ENCODE measurements around the gene PDSS1.
"Not testable (repeated sequence)": the region's sequence is repeated elsewhere in the genome, so short reads cannot be mapped to it uniquely, and the experiment has no call there.

The PDSS1 gene, protein sequence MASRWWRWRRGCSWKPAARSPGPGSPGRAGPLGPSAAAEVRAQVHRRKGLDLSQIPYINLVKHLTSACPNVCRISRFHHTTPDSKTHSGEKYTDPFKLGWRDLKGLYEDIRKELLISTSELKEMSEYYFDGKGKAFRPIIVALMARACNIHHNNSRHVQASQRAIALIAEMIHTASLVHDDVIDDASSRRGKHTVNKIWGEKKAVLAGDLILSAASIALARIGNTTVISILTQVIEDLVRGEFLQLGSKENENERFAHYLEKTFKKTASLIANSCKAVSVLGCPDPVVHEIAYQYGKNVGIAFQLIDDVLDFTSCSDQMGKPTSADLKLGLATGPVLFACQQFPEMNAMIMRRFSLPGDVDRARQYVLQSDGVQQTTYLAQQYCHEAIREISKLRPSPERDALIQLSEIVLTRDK

DNA sequence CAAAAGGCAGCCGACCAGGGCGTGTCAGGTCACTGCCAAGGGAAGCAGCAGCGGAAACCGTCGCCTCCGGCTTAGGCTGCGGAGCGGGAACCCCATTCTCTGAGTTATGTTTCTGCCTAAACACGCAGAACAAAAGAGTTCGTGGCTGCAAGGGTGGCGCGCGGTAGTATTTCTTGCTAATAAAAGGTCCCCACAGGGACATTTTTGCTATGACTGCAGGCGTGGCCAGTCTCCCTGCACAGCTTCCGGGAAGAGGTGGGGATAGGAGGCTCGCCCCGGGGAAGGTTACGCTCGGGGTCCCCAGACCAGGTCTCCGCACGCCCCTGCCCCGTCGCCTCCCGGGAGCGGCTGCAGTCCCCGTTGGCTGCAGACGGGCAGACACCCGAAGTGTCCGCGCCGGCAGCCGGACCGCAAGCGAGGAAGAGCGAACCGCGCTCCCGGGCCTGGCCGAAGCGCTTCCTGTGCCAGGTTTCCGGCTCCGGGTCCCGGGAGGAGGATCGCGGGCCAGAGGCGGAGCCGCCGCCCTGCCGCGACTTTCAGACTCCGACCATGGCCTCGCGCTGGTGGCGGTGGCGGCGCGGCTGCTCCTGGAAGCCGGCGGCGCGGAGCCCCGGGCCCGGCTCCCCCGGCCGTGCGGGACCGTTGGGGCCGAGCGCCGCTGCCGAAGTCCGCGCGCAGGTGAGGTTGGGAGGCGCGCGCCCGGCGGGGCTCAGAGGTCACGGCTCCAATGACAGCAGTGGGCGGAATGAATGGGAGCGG, at the start of gene PDSS1:
Gene PDSS1, plus strand, starts transcription at position 539 of the 759 bp plus-strand sequence. Its CDS starts 11 bp downstream, at position 550.
- DNase-seq = peak; percentile 60

DNA sequence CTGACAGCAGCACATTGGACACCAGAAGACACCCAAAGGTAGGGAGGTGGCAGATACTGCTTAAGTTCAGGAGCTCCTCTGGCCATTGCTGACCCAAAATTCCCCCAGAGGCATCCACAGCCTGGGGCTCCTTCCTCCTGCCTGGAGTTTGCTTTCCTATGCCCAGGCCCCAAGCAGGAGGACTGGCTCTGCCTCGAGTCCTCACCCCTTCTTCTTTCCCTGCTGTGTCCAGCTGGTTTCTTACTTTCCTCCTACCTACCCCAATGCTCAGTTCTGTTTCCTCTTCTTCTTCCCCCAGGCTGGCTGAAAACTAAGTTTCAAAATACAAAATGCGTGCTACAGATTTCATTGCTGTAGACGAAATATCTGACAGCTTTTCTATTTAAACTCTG, 49.3 kb upstream of the PDSS1 start:
- not testable (repeated sequence) for DNase-seq

DNA sequence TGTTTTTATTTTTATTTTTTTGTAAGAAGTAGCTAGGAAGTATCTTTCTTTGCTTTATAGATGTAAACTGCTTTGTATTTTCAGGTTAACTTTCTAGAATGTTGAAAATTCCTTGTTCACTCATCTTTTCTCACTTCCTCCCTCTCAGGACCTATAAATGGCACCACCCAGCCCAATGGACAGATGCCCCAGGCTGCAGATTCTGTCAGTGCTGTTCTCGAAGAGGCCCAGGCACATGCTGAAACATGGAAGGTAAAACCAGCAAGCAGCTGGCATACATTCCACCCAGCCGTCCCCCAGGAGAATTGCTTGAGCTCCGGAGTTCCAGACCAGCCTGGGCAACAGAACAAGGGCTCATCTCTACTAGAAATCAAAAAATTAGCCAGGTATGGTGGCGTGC, 47.1 kb upstream of the PDSS1 start:
- no peak for DNase-seq

DNA sequence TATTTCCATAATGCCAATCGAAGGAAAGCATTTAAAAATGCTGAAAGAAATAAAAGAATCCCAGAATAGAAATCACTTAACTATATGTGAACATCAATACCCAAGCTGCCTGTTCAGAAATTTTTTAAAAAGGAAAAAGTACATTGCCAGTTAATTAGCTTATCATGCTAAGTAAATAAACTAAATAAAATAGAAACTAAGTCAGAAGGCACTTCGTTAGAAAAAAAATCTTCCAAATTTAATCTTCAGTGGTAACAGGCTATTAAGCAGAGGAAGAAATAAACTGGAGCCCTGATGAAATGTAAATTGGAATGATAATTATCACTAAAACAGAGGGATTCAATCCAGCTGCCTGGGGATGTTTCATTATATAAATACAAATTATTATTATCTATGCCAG, 46.0 kb upstream of the PDSS1 start:
- DNase-seq = not testable (repeated sequence)

GRCh38 chr10:26653004-26653403, 44.5 kb upstream of the PDSS1 start:
- no peak for DNase-seq

DNA sequence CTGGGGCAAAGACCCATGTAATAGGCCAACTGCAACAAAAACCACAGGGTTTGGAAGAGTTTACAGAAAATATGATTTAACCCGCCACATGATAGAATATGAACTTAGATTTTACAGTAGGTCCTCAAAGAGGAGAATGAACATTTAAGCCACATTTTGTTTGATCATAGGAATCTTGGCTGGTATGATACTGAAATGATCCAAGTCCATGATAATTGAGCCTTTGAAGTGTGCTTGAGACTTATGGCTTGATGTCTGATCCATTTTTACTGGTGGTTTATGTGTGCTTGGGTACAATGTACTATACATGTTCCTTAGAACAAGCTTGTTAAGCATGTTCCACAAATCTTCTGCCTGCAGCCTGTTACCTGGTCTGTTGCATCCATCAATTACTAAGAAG, 41.8 kb upstream of the PDSS1 start:
- DNase-seq = no peak

DNA sequence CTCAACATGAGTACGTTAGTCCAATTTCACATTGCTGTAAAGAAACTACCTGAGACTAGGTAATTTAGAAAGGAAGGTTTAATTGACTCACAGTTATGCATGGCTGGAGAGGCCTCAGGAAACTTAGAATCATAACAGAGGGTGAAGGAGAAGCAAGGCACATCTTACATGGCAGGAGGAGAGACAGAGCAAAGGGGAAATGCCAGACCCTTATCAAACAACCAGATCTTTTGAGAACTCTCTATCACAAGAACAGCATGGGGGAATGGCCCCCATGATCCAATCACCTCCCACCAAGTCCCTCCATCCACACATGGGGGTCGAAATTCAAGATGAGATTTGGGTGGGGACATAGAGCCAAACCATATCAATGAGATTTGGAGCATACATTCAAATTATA, 34.6 kb upstream of the PDSS1 start:
- no peak for DNase-seq

DNA sequence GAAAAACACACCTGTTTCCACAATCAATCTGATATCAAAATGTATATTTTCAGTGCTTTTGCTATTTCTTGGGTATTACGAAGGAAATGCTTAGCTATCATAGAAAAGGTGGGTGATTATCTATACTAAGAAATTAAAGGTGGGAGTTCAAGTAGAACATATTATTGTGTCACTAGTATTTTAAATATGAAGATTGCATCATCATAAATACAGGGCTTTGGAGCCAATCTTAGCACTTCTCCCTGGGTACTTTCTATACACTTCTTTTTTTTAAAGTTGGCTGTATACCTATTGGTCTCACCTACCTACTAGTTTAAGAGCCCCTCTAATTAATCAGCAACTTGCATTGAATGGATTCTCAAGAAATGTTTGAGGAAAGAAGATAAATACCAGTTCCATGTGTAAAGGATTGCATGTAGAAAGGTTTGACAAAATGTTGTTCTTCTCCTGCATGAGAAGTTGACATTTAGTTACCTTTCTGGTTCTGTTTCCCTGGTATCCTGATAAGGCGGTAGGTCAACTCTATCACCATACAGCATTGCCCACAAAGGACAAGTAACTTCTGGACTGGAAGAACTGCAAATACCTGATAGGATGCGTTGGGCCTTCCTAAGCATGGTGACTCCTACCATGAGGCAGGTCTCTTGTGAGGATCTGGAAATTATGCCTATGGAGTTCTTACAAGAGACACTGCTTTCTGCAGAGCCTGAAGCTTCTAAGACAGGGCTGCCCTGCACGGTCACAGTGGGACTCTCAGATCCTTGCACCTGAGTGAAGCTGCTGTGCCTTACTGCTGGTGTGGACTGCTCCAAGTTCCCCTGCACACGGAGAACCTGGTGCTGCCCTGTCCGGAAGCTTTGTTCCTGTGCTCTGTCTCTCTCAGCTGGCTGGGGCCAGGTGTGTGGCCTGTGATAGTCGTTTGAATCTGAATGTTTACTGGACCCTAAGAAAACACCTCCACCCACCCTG, 32.1 kb upstream of the PDSS1 start:
- DNase-seq = no peak

- no peak for DNase-seq
Observed at GRCh38 chr10:26675873-26676257, 21.6 kb upstream of the PDSS1 start.

DNA sequence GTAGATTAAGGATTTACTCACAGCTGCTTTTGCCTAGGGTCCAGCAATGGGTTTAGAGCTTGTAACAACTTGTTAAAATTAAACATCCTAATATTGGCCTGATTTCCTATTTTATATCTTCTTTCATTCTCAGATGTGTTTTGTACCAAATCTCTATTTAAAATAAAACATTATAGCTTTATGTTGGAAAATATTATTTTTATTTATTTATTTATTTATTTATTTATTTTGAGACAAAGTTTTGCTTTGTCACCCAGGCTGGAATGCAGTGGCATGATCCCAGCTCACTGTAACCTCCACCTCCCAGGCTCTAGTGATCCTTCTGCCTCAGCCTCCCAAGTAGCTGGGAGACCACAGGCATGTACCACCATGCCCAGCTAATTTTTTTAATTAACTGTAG, 17.9 kb upstream of the PDSS1 start:
- DNase-seq = no peak

- no peak for DNase-seq
Observed at GRCh38 chr10:26681076-26681475, 16.4 kb upstream of the PDSS1 start.

DNA sequence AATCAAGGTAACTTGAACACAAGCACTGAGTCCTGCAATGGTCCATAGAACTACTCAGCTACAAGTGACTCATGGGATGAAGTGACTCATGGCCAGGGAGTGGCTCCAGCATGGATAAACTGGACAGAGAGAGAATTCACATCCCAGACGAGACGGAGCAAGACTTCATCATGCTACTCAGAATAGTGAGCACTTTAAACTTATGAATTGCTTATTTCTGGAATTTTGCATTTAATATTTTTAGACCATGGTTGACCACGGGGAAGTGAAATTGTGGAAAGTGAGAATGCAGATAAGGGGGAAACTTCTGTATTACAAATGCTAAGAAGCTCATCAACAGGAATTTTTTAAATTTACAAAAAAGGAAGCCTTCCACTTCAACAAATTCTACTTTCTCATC, 15.5 kb upstream of the PDSS1 start:
- not testable (repeated sequence) for DNase-seq

- peak; percentile 11 for DNase-seq
Observed at GRCh38 chr10:26682931-26683330, 14.6 kb upstream of the PDSS1 start.

- peak; percentile 67 for DNase-seq
Observed at GRCh38 chr10:26684667-26685264, 12.7 kb upstream of the PDSS1 start.

GRCh38 chr10:26685441-26685840, 12.1 kb upstream of the PDSS1 start:
- no peak for DNase-seq

- DNase-seq = no peak
Observed at GRCh38 chr10:26689399-26689798, 8.1 kb upstream of the PDSS1 start.

- DNase-seq = no peak
Observed at GRCh38 chr10:26690731-26691475, 6.6 kb upstream of the PDSS1 start.

GRCh38 chr10:26694536-26694935, 3.0 kb upstream of the PDSS1 start:
- not testable (repeated sequence) for DNase-seq

GRCh38 chr10:26696786-26697162, 727 bp upstream of the PDSS1 start:
- DNase-seq = no peak

DNA sequence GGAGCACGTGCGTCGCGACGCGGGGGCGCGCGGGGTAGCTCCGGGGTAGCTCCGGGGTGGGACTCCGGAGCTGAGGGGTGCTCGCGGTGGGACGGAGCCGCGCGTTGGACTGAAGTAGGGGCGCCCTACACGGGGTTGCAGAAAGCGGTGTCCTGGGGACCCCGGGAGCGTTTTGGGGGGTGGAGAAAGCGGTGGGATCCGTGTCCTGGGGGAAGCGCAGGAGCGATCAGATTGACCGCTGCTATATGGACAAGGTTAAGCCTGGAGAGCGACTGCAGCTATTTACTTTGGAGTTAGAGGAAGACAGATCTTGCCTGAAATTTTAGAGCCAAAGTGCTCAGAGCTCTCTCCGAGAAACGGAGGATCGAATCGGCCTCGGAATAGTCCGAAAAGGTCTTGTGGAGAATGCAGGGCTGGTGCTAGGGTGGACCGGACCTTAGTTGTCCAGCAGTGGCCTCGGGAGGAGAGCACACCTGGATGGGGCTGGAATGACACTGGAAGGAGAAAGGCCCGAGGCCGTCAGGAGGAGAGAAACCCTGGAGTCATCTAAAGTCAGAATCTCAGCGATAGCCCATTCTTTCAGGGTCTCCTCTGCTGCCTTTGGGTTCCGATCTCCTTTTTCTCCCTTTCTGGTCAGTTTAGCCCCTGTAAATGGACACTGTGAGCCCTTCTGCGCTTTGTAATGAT, 564 bp downstream of the PDSS1 start:
- DNase-seq = no peak

DNA sequence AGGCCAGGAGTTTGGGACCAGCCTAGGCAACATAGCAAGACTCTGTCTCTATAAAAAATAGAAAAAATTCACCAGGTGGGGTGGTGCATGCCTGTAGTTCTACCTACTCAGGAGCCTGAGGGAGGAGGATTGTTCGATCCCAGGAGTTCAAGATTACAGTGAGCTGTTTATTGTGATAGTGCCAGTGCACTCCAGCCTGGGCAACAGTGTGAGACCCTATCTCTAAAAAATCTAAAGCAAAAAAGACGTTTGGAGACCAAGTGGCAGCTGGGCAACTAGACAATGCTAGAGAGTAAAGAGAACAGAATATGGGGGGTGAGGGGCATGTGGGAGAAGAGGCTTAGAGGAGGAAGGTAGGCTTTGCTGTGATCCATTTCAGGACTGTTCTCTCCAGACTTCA, 1.4 kb downstream of the PDSS1 start:
- no peak for DNase-seq

Measured in CD4-positive, alpha-beta T cell treated with Interleukin-4 for 4 hours (primary cell).